Osteoblast (primary cell): Measurements from ENCODE around the gene FOXD3. TPM values are rescaled to one million over a fixed set of nuclear protein-coding genes. Genes with fewer than 3 reads are reported as not detected.

Experiments
- DNase-seq: peaks from one replicate; pipeline ENCODE4 v3.0.0; 2011; ENCODE audit warnings: low spot score, mixed read lengths; ENCODE audit not compliant: insufficient read length; ENCODE audit errors: missing footprints
- H2AFZ ChIP-seq: 2 replicates; pipeline ENCODE4 v1.6.0; 2011; ENCODE audit warnings: mild to moderate bottlenecking, low read length
- H3K27ac ChIP-seq: 2 replicates; pipeline ENCODE4 v1.5.1; 2011; ENCODE audit warnings: mild to moderate bottlenecking, low read depth, low read length, moderate library complexity
- H3K27me3 ChIP-seq: 2 replicates; pipeline ENCODE4 v1.6.0; 2012; ENCODE audit warnings: mild to moderate bottlenecking, control low read depth, inconsistent platforms, low read length, moderate library complexity; ENCODE audit not compliant: insufficient read depth
- H3K36me3 ChIP-seq: 2 replicates; pipeline ENCODE4 v1.5.1; 2011; ENCODE audit warnings: mild to moderate bottlenecking, low read length, control low read depth, moderate library complexity; ENCODE audit not compliant: insufficient read depth
- H3K4me1 ChIP-seq: 2 replicates; pipeline ENCODE4 v1.5.1; 2011; ENCODE audit warnings: mild to moderate bottlenecking, low read length, control low read depth, moderate library complexity; ENCODE audit not compliant: insufficient read depth
- H3K4me2 ChIP-seq: 2 replicates; pipeline ENCODE4 v1.6.0; 2011; ENCODE audit warnings: mild to moderate bottlenecking, low read length; ENCODE audit not compliant: insufficient read depth
- H3K4me3 ChIP-seq: fragments of 200-600 bp; sonication (generic); 3 replicates; pipeline ENCODE4 v1.5.1; 2012; ENCODE audit warnings: mild to moderate bottlenecking, low read length, inconsistent platforms; ENCODE audit not compliant: insufficient read depth
- H3K79me2 ChIP-seq: 2 replicates; pipeline ENCODE4 v1.6.0; 2012; ENCODE audit warnings: mild to moderate bottlenecking, low read length, control low read depth, inconsistent platforms; ENCODE audit not compliant: insufficient read depth
- H3K9me3 ChIP-seq: 2 replicates; pipeline ENCODE4 v1.5.1; 2011; ENCODE audit warnings: low read depth, low read length, control low read depth
- H4K20me1 ChIP-seq: 2 replicates; pipeline ENCODE4 v1.6.0; 2012; ENCODE audit warnings: mild to moderate bottlenecking, low read length, control low read depth; ENCODE audit not compliant: insufficient read depth
- CTCF ChIP-seq: IDR thresholded peaks from 2 replicates; pipeline ENCODE4 v1.5.1; 2011; ENCODE audit warnings: mild to moderate bottlenecking, low read depth, low read length, moderate library complexity; ENCODE audit errors: extremely low read depth
- total RNA-seq: library from RNA; depleted of rRNA; stranded (reverse); fragments of >200 nt; gene quantifications from 2 replicates; pipeline ENCODE4 v1.2.3, GENCODE V29; 2012

FOXD3 gene
- total RNA-seq, 1 donor, result not detected

- TF ChIP-seq CTCF, result no peak
Observed at GRCh38 chr1:63276624-63277023, 45.7 kb upstream of the FOXD3 start.

GRCh38 chr1:63277195-63278192 is 44.9 kb upstream of the FOXD3 start:
- H3K4me1 ChIP-seq, result no peaks in the 10 kb centered on the region
- H3K27me3 ChIP-seq, result peaks cover 3% of the 10 kb centered on the region
- H3K79me2 ChIP-seq, result no peaks in the 10 kb centered on the region
- H3K9me3 ChIP-seq, result no peaks in the 10 kb centered on the region
- H3K36me3 ChIP-seq, result no peaks in the 10 kb centered on the region
- no peak for DNase-seq
- H2AFZ ChIP-seq, result no peak overlapping the region
- H3K4me2 ChIP-seq, result no peak overlapping the region
- H3K4me3 ChIP-seq, result no peak overlapping the region
- no peak for TF ChIP-seq CTCF
- no peaks in the 10 kb centered on the region for H4K20me1 ChIP-seq
- no peak overlapping the region for H3K27ac ChIP-seq

More at GRCh38 chr1:63276624-63277023, 45.7 kb upstream of the FOXD3 start:
- no peak overlapping the region for H3K27ac ChIP-seq
- H3K4me2 ChIP-seq, result no peak overlapping the region
- H3K79me2 ChIP-seq, result no peaks in the 10 kb centered on the region
- peaks cover 3% of the 10 kb centered on the region for H3K27me3 ChIP-seq
- no peak for DNase-seq
- H3K36me3 ChIP-seq, result no peaks in the 10 kb centered on the region
- H3K4me3 ChIP-seq, result no peak overlapping the region
- no peaks in the 10 kb centered on the region for H3K4me1 ChIP-seq
- no peaks in the 10 kb centered on the region for H3K9me3 ChIP-seq
- H4K20me1 ChIP-seq, result no peaks in the 10 kb centered on the region
- no peak overlapping the region for H2AFZ ChIP-seq

GRCh38 chr1:63281753-63282152 is 40.6 kb upstream of the FOXD3 start:
- H3K4me2 ChIP-seq, result no peak overlapping the region
- TF ChIP-seq CTCF, result no peak
- H3K4me3 ChIP-seq, result no peak overlapping the region
- H2AFZ ChIP-seq, result no peak overlapping the region
- H3K27ac ChIP-seq, result no peak overlapping the region
- no peaks in the 10 kb centered on the region for H3K36me3 ChIP-seq
- H3K4me1 ChIP-seq, result no peaks in the 10 kb centered on the region
- no peaks in the 10 kb centered on the region for H3K9me3 ChIP-seq
- H3K27me3 ChIP-seq, result peaks cover 3% of the 10 kb centered on the region
- H3K79me2 ChIP-seq, result no peaks in the 10 kb centered on the region
- DNase-seq, result no peak
- H4K20me1 ChIP-seq, result no peaks in the 10 kb centered on the region

GRCh38 chr1:63289135-63289534 is 33.2 kb upstream of the FOXD3 start:
- Histone ChIP-seq H2AFZ (no peak overlapping the region), H3K36me3 (no peaks in the 10 kb centered on the region), H4K20me1 (no peaks in the 10 kb centered on the region), H3K9me3 (peaks cover 3% of the 10 kb centered on the region), H3K4me2 (no peak overlapping the region), H3K79me2 (no peaks in the 10 kb centered on the region), H3K27ac (no peak overlapping the region), H3K4me1 (no peaks in the 10 kb centered on the region), H3K27me3 (no peaks in the 10 kb centered on the region), H3K4me3 (no peak overlapping the region)
- DNase-seq, result no peak
- TF ChIP-seq CTCF, result no peak
